Keratinocyte (primary cell): ENCODE data around the gene SLC8A3. TPM values are rescaled to one million over a fixed set of nuclear protein-coding genes. Genes with fewer than 3 reads are reported as not detected.

Experiments
- DNase-seq: peaks from one replicate; pipeline ENCODE4 v3.0.0-alpha.2; 2011; ENCODE audit warnings: low read depth, missing footprints, low spot score
- FAIRE-seq: peaks from 2 replicates; lab custom pipeline; 2011; peaks lifted over from hg19 to GRCh38; lab: Jason Lieb, UNC
- H2AFZ ChIP-seq: 2 replicates; pipeline ENCODE4 v1.6.0; 2012; ENCODE audit warnings: low read length, control low read depth, inconsistent platforms; ENCODE audit not compliant: control insufficient read depth
- H3K27ac ChIP-seq: 2 replicates; pipeline ENCODE4 v1.5.1; 2011; ENCODE audit warnings: low read length; ENCODE audit not compliant: control insufficient read depth, insufficient read depth
- H3K27me3 ChIP-seq: 3 replicates; pipeline ENCODE4 v1.6.0; 2011; ENCODE audit warnings: low read length; ENCODE audit not compliant: control insufficient read depth, insufficient read depth; ENCODE audit errors: extremely low read depth
- H3K36me3 ChIP-seq, 2 experiments: 2 replicates in 1 of 2; 3 replicates in 1 of 2; pipeline ENCODE4 v1.5.1; 2011; ENCODE audit warnings: low read length in 2 of 2, mild to moderate bottlenecking in 1 of 2; ENCODE audit not compliant: control insufficient read depth in 2 of 2, insufficient read depth in 2 of 2; ENCODE audit errors: extremely low read depth in 1 of 2
- H3K4me1 ChIP-seq: 3 replicates; pipeline ENCODE4 v1.5.1; 2011; ENCODE audit warnings: low read length; ENCODE audit not compliant: control insufficient read depth, insufficient read depth; ENCODE audit errors: extremely low read depth
- H3K4me2 ChIP-seq: 3 replicates; pipeline ENCODE4 v1.6.0; 2011; ENCODE audit warnings: low read depth, low read length; ENCODE audit not compliant: control insufficient read depth, insufficient read depth; ENCODE audit errors: extremely low read depth
- H3K4me3 ChIP-seq, 3 experiments: fragments of 200-600 bp in 1 of 3; sonication (generic) in 1 of 3; 2 replicates in 2 of 3; 3 replicates in 1 of 3; pipeline ENCODE4 v1.5.1; 2011 to 2016; ENCODE audit warnings: low read length in 3 of 3, mild to moderate bottlenecking in 3 of 3, control low read depth in 2 of 3, inconsistent platforms in 1 of 3, low read depth in 1 of 3, mixed read lengths in 1 of 3, mixed run types in 1 of 3, moderate library complexity in 1 of 3; ENCODE audit not compliant: control insufficient read depth in 2 of 3, insufficient read depth in 2 of 3; ENCODE audit errors: extremely low read depth in 1 of 3
- H3K79me2 ChIP-seq: 2 replicates; pipeline ENCODE4 v1.6.0; 2012; ENCODE audit warnings: low read length; ENCODE audit not compliant: control insufficient read depth, insufficient read depth
- H3K9ac ChIP-seq: 3 replicates; pipeline ENCODE4 v1.6.0; 2011; ENCODE audit warnings: low read length; ENCODE audit not compliant: control insufficient read depth, insufficient read depth; ENCODE audit errors: extremely low read depth
- H3K9me1 ChIP-seq: 3 replicates; pipeline ENCODE4 v1.6.0; 2011; ENCODE audit warnings: low read length; ENCODE audit not compliant: control insufficient read depth, insufficient read depth; ENCODE audit errors: extremely low read depth
- H3K9me3 ChIP-seq: 2 replicates; pipeline ENCODE4 v1.5.1; 2012; ENCODE audit warnings: low read depth, low read length; ENCODE audit not compliant: control insufficient read depth
- H4K20me1 ChIP-seq: 3 replicates; pipeline ENCODE4 v1.6.0; 2011; ENCODE audit warnings: low read length; ENCODE audit not compliant: control insufficient read depth, insufficient read depth; ENCODE audit errors: extremely low read depth
- CTCF ChIP-seq, 3 experiments: IDR thresholded peaks in 1 of 3; conservative IDR thresholded peaks in 1 of 3; optimal IDR thresholded peaks in 1 of 3; 2 replicates in 2 of 3; 3 replicates in 1 of 3; pipeline versions ENCODE3 to v1.5.1; 2011; ENCODE audit warnings: low read length in 3 of 3, mild to moderate bottlenecking in 3 of 3, moderate library complexity in 2 of 3, control low read depth in 1 of 3, inconsistent platforms in 1 of 3; ENCODE audit not compliant: insufficient read depth in 2 of 3; ENCODE audit errors: extremely low read depth in 1 of 3
- EZH2 ChIP-seq: IDR thresholded peaks from one replicate; pipeline ENCODE4 v1.6.1; 2012; ENCODE audit warnings: inconsistent platforms, mild to moderate bottlenecking, low read length, moderate library complexity
- dilution Hi-C: fragments of 300-500 bp; cut with MboI; formaldehyde crosslinking; loops from one replicate; pipeline ENCODE4 v1.7.0; 2020; ENCODE audit warnings: low sequenced_read_pairs; ENCODE audit not compliant: extremely low pct_ligation_motif_present
- polyA plus RNA-seq, 5 experiments: library from polyadenylated mRNA; depleted of rRNA in 3 of 5; stranded (reverse) in 3 of 5; stranded (forward) in 1 of 5; unstranded in 1 of 5; fragments of >200 nt; gene quantifications; 1 replicate in 1 of 5; 2 replicates in 3 of 5; 3 replicates in 1 of 5; pipeline versions ENCODE4 v1.2.1 to v1.2.3, GENCODE V29; 2011 to 2012; ENCODE audit warnings: missing spikeins in 2 of 5, low read depth in 1 of 5, low replicate concordance in 1 of 5

The SLC8A3 gene
- polyA plus RNA-seq, 1 donor (not counting 4 experiments of a cell fraction or from before 2014, with no cell fraction given), result not detected

GRCh38 chr14:70000601-70001000 is 188.2 kb downstream of the SLC8A3 start:
- Histone ChIP-seq H2AFZ (no peak overlapping the region), H3K9me1 (no peaks in the 10 kb centered on the region), H3K4me2 (no peak overlapping the region), H3K36me3 (no peaks in the 10 kb centered on the region), H4K20me1 (no peaks in the 10 kb centered on the region), H3K9ac (no peak overlapping the region), H3K4me1 (peaks cover 53% of the 10 kb centered on the region), H3K27ac (peak overlapping the region; percentile 98), H3K9me3 (no peaks in the 10 kb centered on the region), H3K79me2 (no peaks in the 10 kb centered on the region), H3K27me3 (no peaks in the 10 kb centered on the region), H3K4me3 (no peak overlapping the region)
- FAIRE-seq (peak; percentile 39), DNase-seq (no peak)
- dilution Hi-C loops, result no loop called here
- no peak for TF ChIP-seq CTCF (optimal IDR thresholded peaks at IDR 0.05 in 1 of 3, IDR thresholded peaks at IDR 0.05 in 1 of 3, conservative IDR thresholded peaks at IDR 0.05 in 1 of 3; ENCODE audit: extremely low read depth in 1 of 3, insufficient read depth in 2 of 3, low read length in 3 of 3)
- TF ChIP-seq EZH2, result no peak

- peak overlapping the region; percentile 98 for H3K27ac ChIP-seq
- FAIRE-seq, result peak; percentile 86
- H3K4me3 ChIP-seq, result no peak overlapping the region
These were observed 189.5 kb downstream of the SLC8A3 start for GRCh38 chr14:69999261-69999674.

More at GRCh38 chr14:69999261-69999674, 189.5 kb downstream of the SLC8A3 start:
- H3K9me1 ChIP-seq, result no peaks in the 10 kb centered on the region
- H3K9ac ChIP-seq, result peak overlapping the region; percentile 68
- TF ChIP-seq CTCF (optimal IDR thresholded peaks at IDR 0.05 in 1 of 3, IDR thresholded peaks at IDR 0.05 in 1 of 3, conservative IDR thresholded peaks at IDR 0.05 in 1 of 3; ENCODE audit: extremely low read depth in 1 of 3, insufficient read depth in 2 of 3, low read length in 3 of 3) (no peak), EZH2 (no peak)
- no peaks in the 10 kb centered on the region for H4K20me1 ChIP-seq
- no peaks in the 10 kb centered on the region for H3K9me3 ChIP-seq
- peak; percentile 90 for DNase-seq
- H3K4me2 ChIP-seq, result peak overlapping the region; percentile 65
- H3K36me3 ChIP-seq, result no peaks in the 10 kb centered on the region
- H3K27me3 ChIP-seq, result no peaks in the 10 kb centered on the region
- H3K4me1 ChIP-seq, result peaks cover 53% of the 10 kb centered on the region
- no peak overlapping the region for H2AFZ ChIP-seq
- dilution Hi-C loops, result no loop called here
- H3K79me2 ChIP-seq, result no peaks in the 10 kb centered on the region
